GM12873 (cell line): ENCODE measurements around the gene MAST4.

Experiments
- CTCF ChIP-seq: IDR thresholded peaks from 2 replicates; pipeline ENCODE4 v1.5.1; 2012; ENCODE audit warnings: low read depth, mild to moderate bottlenecking, moderate library complexity, low read length, control low read depth; ENCODE audit not compliant: insufficient read depth; ENCODE audit errors: missing control alignments

The MAST4 gene

GRCh38 chr5:67163863-67164595, 567.8 kb downstream of the MAST4 start:
- no peak for TF ChIP-seq CTCF

- no peak for TF ChIP-seq CTCF
These were observed 568.8 kb downstream of the MAST4 start for GRCh38 chr5:67164856-67165525.

DNA sequence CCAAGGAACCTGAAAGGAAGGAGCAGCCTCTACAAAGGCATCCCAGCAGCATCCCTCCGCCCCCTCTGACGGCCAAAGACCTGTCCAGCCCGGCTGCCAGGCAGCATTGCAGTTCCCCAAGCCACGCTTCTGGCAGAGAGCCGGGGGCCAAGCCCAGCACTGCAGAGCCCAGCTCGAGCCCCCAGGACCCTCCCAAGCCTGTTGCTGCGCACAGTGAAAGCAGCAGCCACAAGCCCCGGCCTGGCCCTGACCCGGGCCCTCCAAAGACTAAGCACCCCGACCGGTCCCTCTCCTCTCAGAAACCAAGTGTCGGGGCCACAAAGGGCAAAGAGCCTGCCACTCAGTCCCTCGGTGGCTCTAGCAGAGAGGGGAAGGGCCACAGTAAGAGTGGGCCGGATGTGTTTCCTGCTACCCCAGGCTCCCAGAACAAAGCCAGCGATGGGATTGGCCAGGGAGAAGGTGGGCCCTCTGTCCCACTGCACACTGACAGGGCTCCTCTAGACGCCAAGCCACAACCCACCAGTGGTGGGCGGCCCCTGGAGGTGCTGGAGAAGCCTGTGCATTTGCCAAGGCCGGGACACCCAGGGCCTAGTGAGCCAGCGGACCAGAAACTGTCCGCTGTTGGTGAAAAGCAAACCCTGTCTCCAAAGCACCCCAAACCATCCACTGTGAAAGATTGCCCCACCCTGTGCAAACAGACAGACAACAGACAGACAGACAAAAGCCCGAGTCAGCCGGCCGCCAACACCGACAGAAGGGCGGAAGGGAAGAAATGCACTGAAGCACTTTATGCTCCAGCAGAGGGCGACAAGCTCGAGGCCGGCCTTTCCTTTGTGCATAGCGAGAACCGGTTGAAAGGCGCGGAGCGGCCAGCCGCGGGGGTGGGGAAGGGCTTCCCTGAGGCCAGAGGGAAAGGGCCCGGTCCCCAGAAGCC, 569.6 kb downstream of the MAST4 start:
- peak; percentile 72 for TF ChIP-seq CTCF

GRCh38 chr5:67166460-67167285, 570.5 kb downstream of the MAST4 start:
- TF ChIP-seq CTCF = no peak

DNA sequence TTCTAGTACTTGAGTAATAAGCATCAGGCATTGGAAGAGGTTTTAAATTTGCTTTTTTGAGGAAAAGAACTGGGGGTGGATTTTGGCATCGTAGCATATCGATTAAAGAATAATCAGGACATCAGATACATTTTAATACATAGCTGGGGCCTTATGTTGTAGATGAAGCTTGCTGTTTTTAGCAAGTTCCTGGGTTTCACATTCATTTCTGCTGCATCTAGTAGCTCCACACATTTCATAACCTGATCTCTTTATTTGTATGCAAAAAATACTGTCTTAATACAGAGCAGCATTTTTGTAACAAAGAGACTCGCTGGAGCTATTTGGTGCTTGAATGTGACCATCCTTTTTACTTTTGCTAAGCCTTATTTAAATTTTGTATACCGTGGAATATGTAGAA, 571.9 kb downstream of the MAST4 start:
- TF ChIP-seq CTCF = no peak

- no peak for TF ChIP-seq CTCF
These were observed 574.6 kb downstream of the MAST4 start for GRCh38 chr5:67170767-67171166.
